B cell (primary cell): Measurements from ENCODE around the gene SH2D3C. TPM values are rescaled to one million over a fixed set of nuclear protein-coding genes. Genes with fewer than 3 reads are reported as not detected.

Experiments
- ATAC-seq: fragments of 200-7000 bp; cut with Tn5 transposase; one replicate; pipeline ENCODE4 v1.10.0; 2021; ENCODE audit warnings: low read depth, mild to moderate bottlenecking, moderate number of reproducible peaks, moderate library complexity
- CTCF ChIA-PET: fragments of 350-600 bp; sonication (Branson Sonifier 250); formaldehyde crosslinking; loops from one replicate; lab custom pipeline; 2021; ENCODE audit warnings: antibody characterized with exemption, inconsistent platforms; lab: Charles Lee
- POLR2A ChIA-PET: fragments of 350-600 bp; sonication (Branson Sonifier 250); formaldehyde crosslinking; loops from one replicate; lab custom pipeline; 2021; ENCODE audit warnings: antibody characterized with exemption; lab: Charles Lee
- DNase-seq: peaks from one replicate; pipeline ENCODE4 v3.0.0; 2013
- H2AFZ ChIP-seq: 2 replicates; pipeline ENCODE4 v1.6.1; 2012; ENCODE audit warnings: mild to moderate bottlenecking, low read depth, low read length; ENCODE audit not compliant: insufficient read depth, poor library complexity, severe bottlenecking
- H3K27ac ChIP-seq, 2 donors: 1 replicate in 1 of 2; 2 replicates in 1 of 2; pipeline ENCODE4 v1.5.1; 2012 to 2013; ENCODE audit warnings: low read length in 2 of 2, mild to moderate bottlenecking in 2 of 2, moderate library complexity in 1 of 2
- H3K27me3 ChIP-seq, 4 experiments: fragments of 200-600 bp in 1 of 4; sonication (generic) in 1 of 4; replicated peaks in 1 of 4; 1 replicate in 2 of 4; 2 replicates in 2 of 4; pipeline versions ENCODE4 v1.6.1 to v1.7.0; 2013 to 2016; ENCODE audit warnings: low read length in 3 of 4, mild to moderate bottlenecking in 2 of 4, mixed read lengths in 1 of 4, moderate library complexity in 1 of 4; ENCODE audit not compliant: insufficient read depth in 4 of 4, control insufficient read depth in 3 of 4; ENCODE audit errors: control extremely low read depth in 1 of 4
- H3K36me3 ChIP-seq, 2 experiments: replicated peaks in 1 of 2; 1 replicate in 1 of 2; 2 replicates in 1 of 2; pipeline versions ENCODE4 v1.6.1 to v1.7.1; 2013; ENCODE audit warnings: low read length in 1 of 2; ENCODE audit not compliant: insufficient read depth in 2 of 2, control insufficient read depth in 1 of 2; ENCODE audit errors: control extremely low read depth in 1 of 2, extremely low read depth in 1 of 2
- H3K4me1 ChIP-seq, 2 donors: fragments of 200-600 bp in 1 of 2; sonication (generic) in 1 of 2; 1 replicate in 1 of 2; 2 replicates in 1 of 2; pipeline versions ENCODE4 v1.5.1 to v1.6.1; 2013 to 2017; ENCODE audit warnings: low read length in 2 of 2; ENCODE audit not compliant: control insufficient read depth in 2 of 2, insufficient read depth in 2 of 2
- H3K4me2 ChIP-seq: replicated peaks from 2 replicates; pipeline ENCODE3; 2012; ENCODE audit warnings: mild to moderate bottlenecking, low read depth, low read length; ENCODE audit not compliant: poor library complexity, severe bottlenecking
- H3K4me3 ChIP-seq, 5 experiments: fragments of 200-600 bp in 1 of 5; sonication (generic) in 1 of 5; 1 replicate in 3 of 5; 2 replicates in 2 of 5; pipeline versions ENCODE4 v1.5.1 to v1.7.0; 2011 to 2016; ENCODE audit warnings: low read length in 4 of 5, mild to moderate bottlenecking in 4 of 5, low read depth in 2 of 5, control low read depth in 1 of 5, moderate library complexity in 1 of 5; ENCODE audit not compliant: insufficient read depth in 1 of 5; ENCODE audit errors: control extremely low read depth in 1 of 5, extremely low read depth in 1 of 5
- H3K79me2 ChIP-seq: fragments of 200-600 bp; sonication (generic); one replicate; pipeline ENCODE4 v1.6.0; 2016; ENCODE audit warnings: low read length; ENCODE audit not compliant: control insufficient read depth, insufficient read depth
- H3K9ac ChIP-seq: fragments of 200-600 bp; sonication (generic); 2 replicates; pipeline ENCODE4 v1.6.1; 2017; ENCODE audit warnings: mild to moderate bottlenecking, low read length, moderate library complexity
- H3K9me3 ChIP-seq, 3 donors: one replicate each; pipeline versions ENCODE4 v1.6.1 to v1.7.1; 2013; ENCODE audit warnings: low read length in 2 of 3; ENCODE audit not compliant: control insufficient read depth in 2 of 3, insufficient read depth in 1 of 3; ENCODE audit errors: control extremely low read depth in 1 of 3
- H4K20me1 ChIP-seq: 2 replicates; pipeline ENCODE4 v1.6.0; 2012; ENCODE audit warnings: mild to moderate bottlenecking, low read length; ENCODE audit not compliant: insufficient read depth, control insufficient read depth, poor library complexity, severe bottlenecking
- H3K27ac Mint-ChIP-seq: one replicate; pipeline ENCODE4 v1.8.0; 2021; ENCODE audit warnings: mixed read lengths
- H3K27me3 Mint-ChIP-seq: one replicate; pipeline ENCODE4 v1.8.0; 2021; ENCODE audit warnings: mixed read lengths
- H3K4me1 Mint-ChIP-seq: one replicate; pipeline ENCODE4 v1.8.0; 2021; ENCODE audit warnings: mixed read lengths
- H3K4me3 Mint-ChIP-seq: one replicate; pipeline ENCODE4 v1.8.0; 2021; ENCODE audit warnings: mixed read lengths
- H3K9me3 Mint-ChIP-seq: one replicate; pipeline ENCODE4 v1.8.0; 2022; ENCODE audit warnings: mixed read lengths; ENCODE audit not compliant: insufficient read depth
- EZH2 ChIP-seq: IDR thresholded peaks from 2 replicates; pipeline ENCODE4 v1.6.1; 2012; ENCODE audit warnings: borderline replicate concordance, low read depth, mild to moderate bottlenecking, moderate library complexity, low read length; ENCODE audit not compliant: insufficient read depth, poor library complexity, severe bottlenecking
- WGBS: methylation state at CpG from one replicate; pipeline ENCODE4 v1.1.5; 2013; ENCODE audit warnings: missing lambda C conversion rate; ENCODE audit not compliant: insufficient coverage; 5-methylcytosine and 5-hydroxymethylcytosine counted together
- intact Hi-C: fragments of 100-400 bp; cut with micrococcal nuclease; formaldehyde crosslinking; loops from one replicate; pipeline ENCODE4 v1.10.0; 2022
- polyA plus RNA-seq: library from polyadenylated mRNA; depleted of rRNA; stranded (reverse); fragments of >200 nt; gene quantifications from 2 replicates; pipeline ENCODE4 v1.2.3, GENCODE V29; 2012
- total RNA-seq, 2 donors: library from RNA; stranded (reverse); fragments of 120-200 nt in 1 of 2; gene quantifications; 1 replicate in 1 of 2; 2 replicates in 1 of 2; pipeline versions ENCODE4 v1.2.3 to v1.2.4, GENCODE V29; 2013 to 2022
- TF ChIP-seq, protein P1 (sequence below): fragments of 200-600 bp; IDR thresholded peaks from one replicate; pipeline ENCODE4 v1.8.0; 2022; ENCODE audit warnings: antibody characterized with exemption, mild to moderate bottlenecking

The SH2D3C gene
- total and polyA plus RNA-seq, 2 donors (not counting 1 experiment from before 2014, with no cell fraction given), result 66.3 to 85.5 TPM

DNA sequence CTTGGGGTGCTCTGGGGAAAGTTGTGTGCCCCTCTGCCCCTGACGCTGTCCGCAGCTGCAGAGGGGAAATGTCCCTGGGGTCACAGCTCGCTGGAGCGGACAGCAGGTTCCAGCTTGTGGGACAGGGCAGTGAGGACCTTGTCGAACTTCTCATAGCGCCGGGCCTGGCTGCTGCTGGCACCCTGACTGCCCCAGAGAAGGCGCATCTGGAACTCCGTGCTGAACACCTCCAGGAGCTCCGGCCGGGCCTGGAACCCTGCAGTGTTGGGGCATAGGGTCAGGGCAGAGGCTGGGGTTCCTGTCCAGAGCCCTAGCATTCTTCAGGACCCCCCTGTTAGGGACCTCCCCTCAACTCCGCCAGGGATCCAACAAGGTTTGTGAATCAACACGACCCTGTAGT is 39.8 kb downstream of the SH2D3C start:
- Mint-ChIP-seq H3K4me1 (peaks cover 15% of the 10 kb centered on the region), H3K9me3 (no peaks in the 10 kb centered on the region), H3K4me3 (no peak overlapping the region), H3K27ac (no peak overlapping the region), H3K27me3 (no peaks in the 10 kb centered on the region)
- intact Hi-C loops, result no loop called here
- peak overlapping the region; percentile 12 to 96 for H3K27ac ChIP-seq
- CTCF ChIA-PET, result interaction anchor here (0.5 kb wide), 1 partner anchor 132 kb away, joined by 3 read pairs; no protein-coding TSS in a partner anchor
- H2AFZ ChIP-seq, result no peak overlapping the region
- H3K4me2 ChIP-seq, result no peak overlapping the region
- ATAC-seq, result no peak
- H3K4me1 ChIP-seq, result peaks cover 11 to 16% of the 10 kb centered on the region in 2 donors
- H3K4me3 ChIP-seq, result no peak overlapping the region
- peaks cover 23% of the 10 kb centered on the region for H4K20me1 ChIP-seq
- WGBS, result 84% methylated on average over 8 of the region's 13 CpGs
- POLR2A ChIA-PET, result no interaction called here
- no peak overlapping the region for H3K9ac ChIP-seq
- no peak for DNase-seq
- H3K27me3 ChIP-seq, result no peaks in the 10 kb centered on the region
- H3K36me3 ChIP-seq, result peaks cover 0 to 53% of the 10 kb centered on the region in 2 experiments
- TF ChIP-seq EZH2, result no peak
- TF ChIP-seq, protein P1, sequence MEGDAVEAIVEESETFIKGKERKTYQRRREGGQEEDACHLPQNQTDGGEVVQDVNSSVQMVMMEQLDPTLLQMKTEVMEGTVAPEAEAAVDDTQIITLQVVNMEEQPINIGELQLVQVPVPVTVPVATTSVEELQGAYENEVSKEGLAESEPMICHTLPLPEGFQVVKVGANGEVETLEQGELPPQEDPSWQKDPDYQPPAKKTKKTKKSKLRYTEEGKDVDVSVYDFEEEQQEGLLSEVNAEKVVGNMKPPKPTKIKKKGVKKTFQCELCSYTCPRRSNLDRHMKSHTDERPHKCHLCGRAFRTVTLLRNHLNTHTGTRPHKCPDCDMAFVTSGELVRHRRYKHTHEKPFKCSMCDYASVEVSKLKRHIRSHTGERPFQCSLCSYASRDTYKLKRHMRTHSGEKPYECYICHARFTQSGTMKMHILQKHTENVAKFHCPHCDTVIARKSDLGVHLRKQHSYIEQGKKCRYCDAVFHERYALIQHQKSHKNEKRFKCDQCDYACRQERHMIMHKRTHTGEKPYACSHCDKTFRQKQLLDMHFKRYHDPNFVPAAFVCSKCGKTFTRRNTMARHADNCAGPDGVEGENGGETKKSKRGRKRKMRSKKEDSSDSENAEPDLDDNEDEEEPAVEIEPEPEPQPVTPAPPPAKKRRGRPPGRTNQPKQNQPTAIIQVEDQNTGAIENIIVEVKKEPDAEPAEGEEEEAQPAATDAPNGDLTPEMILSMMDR, result no peak
- no peaks in the 10 kb centered on the region for H3K9me3 ChIP-seq
- peaks cover 5% of the 10 kb centered on the region for H3K79me2 ChIP-seq

DNA sequence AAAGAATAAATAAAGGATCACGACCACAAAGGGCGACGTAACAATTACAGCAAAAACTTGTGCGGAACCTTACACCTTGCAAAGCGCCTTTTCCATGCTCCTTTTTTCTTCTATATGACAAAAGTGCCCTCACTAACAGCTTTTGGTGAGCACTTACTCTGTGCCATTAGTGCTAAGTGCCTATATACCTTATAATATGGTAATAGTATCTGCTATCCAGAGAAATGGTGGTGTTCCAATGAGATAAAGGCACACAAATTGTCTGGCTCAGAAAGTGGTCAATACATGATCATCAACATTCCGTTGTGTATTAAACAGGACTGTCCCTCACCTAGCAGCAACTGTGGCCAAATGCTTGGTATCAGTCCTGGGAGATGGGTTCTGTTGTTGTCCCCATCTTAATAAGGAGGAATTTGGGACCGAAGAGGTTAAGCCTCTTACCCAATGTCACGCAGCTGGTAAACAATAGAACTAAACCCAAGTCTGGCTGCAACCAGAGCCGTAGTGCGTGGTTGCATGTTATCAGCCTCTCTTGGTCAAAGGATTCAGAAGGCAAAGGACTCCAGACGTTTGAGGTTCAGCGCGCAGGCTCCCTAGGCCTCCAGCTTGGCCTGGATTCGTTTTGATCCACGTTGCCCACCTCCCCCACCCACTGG is 42.8 kb downstream of the SH2D3C start:
- CTCF ChIA-PET, result interaction anchor here (0.9 to 4.3 kb wide), 37 partner anchors 10 to 793 kb away, joined by 3 to 109 read pairs (median 7); partner anchors contain the start of genes CDK9, PTRH1, SH2D3C and ST6GALNAC4
- 57% methylated on average over 13 of the region's 15 CpGs for WGBS
- Histone ChIP-seq H3K36me3 (peaks cover 0 to 36% of the 10 kb centered on the region in 2 experiments), H3K79me2 (peaks cover 5% of the 10 kb centered on the region), H3K9me3 (no peaks in the 10 kb centered on the region), H3K4me1 (peaks cover 11 to 16% of the 10 kb centered on the region in 2 donors), H3K27ac (peak overlapping the region; percentile 80 to 96), H3K9ac (peak overlapping the region; percentile 40), H3K4me2 (peak overlapping the region; percentile 89), H3K4me3 (no peak overlapping the region), H2AFZ (no peak overlapping the region), H3K27me3 (no peaks in the 10 kb centered on the region), H4K20me1 (peaks cover 5% of the 10 kb centered on the region)
- DNase-seq (no peak), ATAC-seq (no peak)
- Mint-ChIP-seq H3K4me3 (peak overlapping the region; percentile 85), H3K27ac (peak overlapping the region; percentile 88), H3K4me1 (peaks cover 16% of the 10 kb centered on the region), H3K9me3 (no peaks in the 10 kb centered on the region), H3K27me3 (no peaks in the 10 kb centered on the region)
- TF ChIP-seq, protein P1, result no peak
- no peak for TF ChIP-seq EZH2
- intact Hi-C loops, result loop anchor here (1.0 kb wide), 9 partner anchors 20 to 202 kb away; partner anchors contain the start of genes DPM2, FPGS, PTRH1 and ST6GALNAC4
- POLR2A ChIA-PET, result interaction anchor here (0.9 to 2.6 kb wide), 8 partner anchors 20 to 236 kb away, joined by 5 to 39 read pairs (median 10); partner anchors contain the start of genes CDK9, PTRH1, SH2D3C and ST6GALNAC4
